Stomach smooth muscle (tissue), 2 donors: ENCODE results near the gene MSLN.

ENCODE experiments used
- H3K27ac ChIP-seq: one replicate; pipeline ENCODE4 v1.7.0; 2013; ENCODE audit warnings: mild to moderate bottlenecking, low read length, inconsistent platforms
- H3K27me3 ChIP-seq, 2 donors: one replicate each; pipeline ENCODE4 v1.7.0; 2013; ENCODE audit warnings: low read length in 2 of 2; ENCODE audit not compliant: insufficient read depth in 2 of 2, control insufficient read depth in 1 of 2
- H3K36me3 ChIP-seq, 2 donors: one replicate each; pipeline ENCODE4 v1.7.0; 2013; ENCODE audit warnings: low read length in 2 of 2; ENCODE audit not compliant: control insufficient read depth in 2 of 2, insufficient read depth in 2 of 2
- H3K4me1 ChIP-seq: one replicate; pipeline ENCODE4 v1.7.0; 2013; ENCODE audit warnings: low read length; ENCODE audit not compliant: control insufficient read depth, insufficient read depth
- H3K4me3 ChIP-seq, 2 donors: one replicate each; pipeline ENCODE4 v1.7.0; 2013; ENCODE audit warnings: low read length in 2 of 2
- H3K9ac ChIP-seq, 2 donors: one replicate each; pipeline ENCODE4 v1.7.0; 2013; ENCODE audit warnings: low read length in 2 of 2, mild to moderate bottlenecking in 1 of 2
- H3K9me3 ChIP-seq, 2 donors: one replicate each; pipeline ENCODE4 v1.7.0; 2013; ENCODE audit warnings: low read length in 2 of 2; ENCODE audit not compliant: control insufficient read depth in 2 of 2
- donor health status: healthy.
- donor health status: Pancreatic carcinoma.

MSLN gene

GRCh38 chr16:717450-718245 is 42.9 kb upstream of the MSLN start:
- Histone ChIP-seq H3K4me3 (no peak overlapping the region), H3K27me3 (peaks cover 2 to 12% of the 10 kb centered on the region in 2 donors), H3K9me3 (no peaks in the 10 kb centered on the region), H3K27ac (no peak overlapping the region), H3K4me1 (peaks cover 67% of the 10 kb centered on the region), H3K36me3 (no peaks in the 10 kb centered on the region), H3K9ac (no peak overlapping the region)

DNA sequence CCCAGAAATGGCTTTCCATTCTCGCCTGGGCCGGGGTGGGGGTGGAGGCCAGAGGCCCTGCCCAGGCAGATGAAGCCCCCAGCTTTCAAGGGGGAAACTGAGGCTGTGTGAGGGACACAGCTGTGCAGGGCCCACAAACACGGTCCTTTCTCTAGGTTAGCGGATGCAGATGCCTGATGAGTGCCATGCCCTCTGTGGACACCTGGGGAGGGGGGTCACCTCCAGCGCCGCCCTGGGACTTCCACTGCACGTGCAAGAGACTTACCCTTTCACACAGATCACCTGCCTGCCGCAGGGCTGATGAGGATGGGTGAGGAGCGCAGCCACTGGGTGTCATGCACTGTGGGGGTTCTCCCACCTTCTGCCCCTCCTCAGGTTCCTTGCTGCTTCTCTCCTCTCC is 42.1 kb upstream of the MSLN start:
- no peaks in the 10 kb centered on the region for H3K36me3 ChIP-seq
- H3K4me3 ChIP-seq, result no peak overlapping the region
- no peak overlapping the region for H3K9ac ChIP-seq
- no peaks in the 10 kb centered on the region for H3K9me3 ChIP-seq
- no peak overlapping the region for H3K27ac ChIP-seq
- H3K27me3 ChIP-seq, result peaks cover 2 to 12% of the 10 kb centered on the region in 2 donors
- peaks cover 67% of the 10 kb centered on the region for H3K4me1 ChIP-seq

GRCh38 chr16:718922-719321 is 41.6 kb upstream of the MSLN start:
- no peak overlapping the region for H3K9ac ChIP-seq
- H3K4me1 ChIP-seq, result peaks cover 67% of the 10 kb centered on the region

GRCh38 chr16:719815-720446 is 40.6 kb upstream of the MSLN start:
- Histone ChIP-seq H3K9me3 (no peaks in the 10 kb centered on the region), H3K27me3 (peaks cover 2 to 13% of the 10 kb centered on the region in 2 donors), H3K27ac (peak overlapping the region; percentile 82), H3K9ac (peak overlapping the region; percentile 72 to 73), H3K4me3 (peak overlapping the region; percentile 75 to 84), H3K4me1 (peaks cover 59% of the 10 kb centered on the region), H3K36me3 (no peaks in the 10 kb centered on the region)

More at GRCh38 chr16:718922-719321, 41.6 kb upstream of the MSLN start:
- no peak overlapping the region for H3K4me3 ChIP-seq
- no peaks in the 10 kb centered on the region for H3K36me3 ChIP-seq
- H3K27ac ChIP-seq, result no peak overlapping the region
- H3K27me3 ChIP-seq, result peaks cover 2 to 12% of the 10 kb centered on the region in 2 donors
- no peaks in the 10 kb centered on the region for H3K9me3 ChIP-seq

- Histone ChIP-seq H3K9me3 (no peaks in the 10 kb centered on the region), H3K9ac (peak overlapping the region; percentile 72 to 73), H3K27ac (peak overlapping the region; percentile 82), H3K4me3 (peak overlapping the region; percentile 75 to 84), H3K4me1 (peaks cover 54% of the 10 kb centered on the region), H3K27me3 (peaks cover 3 to 18% of the 10 kb centered on the region in 2 donors), H3K36me3 (no peaks in the 10 kb centered on the region)
Measured at GRCh38 chr16:720447-720989, 40.0 kb upstream of the MSLN start.

GRCh38 chr16:720990-721764 is 39.4 kb upstream of the MSLN start, which contains the start of gene ANTKMT:
ANTKMT (plus strand) TSS chr16:721146; CDS start chr16:721275, 129 bp downstream.
- Histone ChIP-seq H3K4me3 (peak within 1 kb of the TSS; percentile 75 to 84), H3K27me3 (peaks cover 8 to 20% of the 10 kb centered on the region in 2 donors), H3K36me3 (no peaks in the 10 kb centered on the region), H3K9me3 (no peaks in the 10 kb centered on the region), H3K27ac (peak within 1 kb of the TSS; percentile 82), H3K9ac (peak within 1 kb of the TSS; percentile 72 to 73), H3K4me1 (peaks cover 50% of the 10 kb centered on the region)

DNA sequence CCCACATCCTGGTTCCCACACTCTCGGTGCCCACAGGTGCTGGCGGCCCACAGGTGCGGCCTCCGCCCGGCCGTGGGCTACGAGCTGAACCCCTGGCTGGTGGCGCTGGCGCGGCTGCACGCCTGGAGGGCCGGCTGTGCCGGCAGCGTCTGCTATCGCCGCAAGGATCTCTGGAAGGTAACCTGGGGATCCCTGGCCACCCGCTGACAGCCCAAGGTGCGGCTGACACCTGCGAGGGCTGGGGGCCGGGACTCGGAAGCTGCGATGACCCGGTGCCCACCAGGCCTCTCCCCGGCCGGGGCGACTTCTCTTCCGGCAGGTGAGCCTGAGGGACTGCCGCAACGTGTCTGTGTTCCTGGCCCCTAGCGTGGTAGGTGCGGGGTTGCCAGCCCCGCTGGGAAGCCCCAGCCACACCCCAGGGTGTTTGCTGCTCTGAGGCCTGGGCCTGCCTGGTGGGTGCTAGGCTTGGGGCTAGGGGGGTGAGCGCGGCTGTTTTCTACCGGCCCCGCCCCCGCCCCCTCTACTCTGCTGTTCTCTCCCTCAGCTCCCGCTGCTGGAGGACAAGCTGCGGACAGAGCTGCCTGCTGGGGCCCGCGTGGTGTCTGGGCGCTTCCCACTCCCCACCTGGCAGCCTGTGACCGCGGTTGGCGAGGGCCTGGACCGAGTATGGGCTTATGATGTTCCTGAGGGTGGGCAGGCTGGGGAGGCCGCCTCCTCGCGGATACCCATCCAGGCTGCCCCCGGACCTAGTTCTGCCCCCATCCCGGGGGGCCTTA is 38.6 kb upstream of the MSLN start:
- Histone ChIP-seq H3K9ac (no peak overlapping the region), H3K27ac (no peak overlapping the region), H3K27me3 (peaks cover 13 to 18% of the 10 kb centered on the region in 2 donors), H3K9me3 (no peaks in the 10 kb centered on the region), H3K4me1 (peaks cover 48% of the 10 kb centered on the region), H3K4me3 (peak overlapping the region; percentile 75 to 84), H3K36me3 (no peaks in the 10 kb centered on the region)

GRCh38 chr16:722835-723633 is 37.5 kb upstream of the MSLN start:
- H3K27me3 ChIP-seq, result peaks cover 20 to 26% of the 10 kb centered on the region in 2 donors
- no peak overlapping the region for H3K4me3 ChIP-seq
- no peaks in the 10 kb centered on the region for H3K36me3 ChIP-seq
- H3K9ac ChIP-seq, result no peak overlapping the region
- peaks cover 51% of the 10 kb centered on the region for H3K4me1 ChIP-seq
- H3K27ac ChIP-seq, result no peak overlapping the region
- H3K9me3 ChIP-seq, result no peaks in the 10 kb centered on the region

DNA sequence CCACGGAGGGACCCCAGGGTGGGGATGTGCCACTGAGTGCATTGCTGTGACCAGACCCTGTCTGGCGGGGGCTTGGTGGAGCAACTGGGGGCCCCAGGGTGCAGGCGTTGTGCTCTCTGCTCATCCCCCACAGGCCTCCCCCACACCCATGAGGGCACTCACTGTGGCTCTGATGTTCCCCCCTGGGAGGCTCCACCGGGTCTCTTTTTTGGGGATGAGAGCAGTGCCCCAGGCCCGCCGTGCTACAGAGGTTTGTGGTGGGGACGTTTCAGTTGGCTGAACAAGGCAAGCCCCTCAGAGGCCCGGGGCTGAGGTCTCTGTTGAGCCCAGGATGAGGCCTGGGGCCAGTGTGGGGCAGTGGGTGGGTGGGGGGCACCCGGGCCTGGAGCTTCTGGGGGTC is 36.8 kb upstream of the MSLN start:
- Histone ChIP-seq H3K9me3 (no peaks in the 10 kb centered on the region), H3K4me3 (no peak overlapping the region), H3K27me3 (peaks cover 22 to 26% of the 10 kb centered on the region in 2 donors), H3K4me1 (peaks cover 55% of the 10 kb centered on the region), H3K27ac (no peak overlapping the region), H3K36me3 (no peaks in the 10 kb centered on the region), H3K9ac (no peak overlapping the region)
